GM23338 (cell line): ENCODE results near the gene COX4I1. TPM values are rescaled to one million over a fixed set of nuclear protein-coding genes. Genes with fewer than 3 reads are reported as not detected.
A peak's percentile ranks its signal among the peaks of the same experiment; 100 is the strongest.

Source experiments
- ATAC-seq: fragments of 200-7000 bp; cut with Tn5 transposase; 3 replicates; pipeline ENCODE4 v1.9.1; 2020
- DNase-seq: peaks from one replicate; pipeline ENCODE4 v3.0.0-alpha.2; 2015; ENCODE audit warnings: low spot score
- H2AFZ ChIP-seq: fragments of 200-600 bp; sonication (generic); 2 replicates; pipeline ENCODE4 v1.8.0; 2016; ENCODE audit warnings: antibody characterized with exemption, mild to moderate bottlenecking, moderate library complexity
- H3F3A ChIP-seq: fragments of 200-600 bp; sonication (generic); replicated peaks from 2 replicates; pipeline ENCODE4 v1.8.0; 2017; ENCODE audit warnings: antibody characterized with exemption, mixed run types, low read depth
- H3K27ac ChIP-seq: fragments of 200-600 bp; sonication (generic); 2 replicates; pipeline ENCODE4 v1.6.1; 2016; ENCODE audit warnings: low read depth
- H3K27me3 ChIP-seq: fragments of 200-600 bp; sonication (generic); 2 replicates; pipeline ENCODE4 v1.8.0; 2016; ENCODE audit warnings: mild to moderate bottlenecking, mixed run types, moderate library complexity; ENCODE audit not compliant: insufficient read depth
- H3K36me3 ChIP-seq: fragments of 200-600 bp; sonication (generic); 2 replicates; pipeline ENCODE4 v1.8.0; 2016; ENCODE audit warnings: mild to moderate bottlenecking; ENCODE audit not compliant: insufficient read depth
- H3K4me1 ChIP-seq: fragments of 200-600 bp; sonication (generic); 2 replicates; pipeline ENCODE4 v1.8.0; 2016; ENCODE audit warnings: mild to moderate bottlenecking, moderate library complexity; ENCODE audit not compliant: insufficient read depth
- H3K4me2 ChIP-seq: fragments of 200-600 bp; sonication (generic); 2 replicates; pipeline ENCODE4 v1.7.1; 2017; ENCODE audit warnings: mixed run types
- H3K4me3 ChIP-seq: fragments of 200-600 bp; sonication (generic); 2 replicates; pipeline ENCODE4 v1.6.1; 2016; ENCODE audit warnings: mixed run types
- H3K79me2 ChIP-seq: fragments of 200-600 bp; sonication (generic); replicated peaks from 2 replicates; pipeline ENCODE4 v1.8.0; 2017; ENCODE audit warnings: mild to moderate bottlenecking; ENCODE audit not compliant: insufficient read depth
- H3K9me2 ChIP-seq: fragments of 200-600 bp; sonication (generic); 2 replicates; pipeline ENCODE4 v1.8.0; 2017; ENCODE audit not compliant: insufficient read depth
- H4K20me1 ChIP-seq: fragments of 200-600 bp; sonication (generic); replicated peaks from 2 replicates; pipeline ENCODE4 v1.8.0; 2017; ENCODE audit warnings: mild to moderate bottlenecking; ENCODE audit not compliant: insufficient read depth
- H3K27ac Mint-ChIP-seq: 2 replicates; pipeline ENCODE4 v1.8.0; 2020; ENCODE audit warnings: inconsistent platforms, mild to moderate bottlenecking, moderate library complexity, mixed read lengths
- H3K27me3 Mint-ChIP-seq: 3 replicates; pipeline ENCODE4 v1.8.0; 2022; ENCODE audit warnings: low read depth, mild to moderate bottlenecking, moderate library complexity, mixed read lengths, inconsistent platforms; ENCODE audit not compliant: insufficient read depth, poor library complexity
- H3K36me3 Mint-ChIP-seq: 3 replicates; pipeline ENCODE4 v1.8.0; 2021; ENCODE audit warnings: low read depth, mild to moderate bottlenecking, inconsistent platforms, moderate library complexity, mixed read lengths
- H3K4me1 Mint-ChIP-seq: 3 replicates; pipeline ENCODE4 v1.8.0; 2020; ENCODE audit warnings: mild to moderate bottlenecking, inconsistent platforms, mixed read lengths
- H3K4me3 Mint-ChIP-seq: 3 replicates; pipeline ENCODE4 v1.8.0; 2021; ENCODE audit warnings: moderate library complexity, mild to moderate bottlenecking, inconsistent platforms, mixed read lengths
- H3K9me3 Mint-ChIP-seq: 3 replicates; pipeline ENCODE4 v1.8.0; 2020; ENCODE audit warnings: moderate library complexity, mild to moderate bottlenecking, inconsistent platforms, mixed read lengths
- CREB1 ChIP-seq: fragments of 250-450 bp; sonication (Bioruptor Pico); IDR thresholded peaks from 2 replicates; pipeline ENCODE4 v1.5.0; 2020; ENCODE audit warnings: low read depth, mild to moderate bottlenecking, moderate library complexity
- EZH2phosphoT487 ChIP-seq: fragments of 200-600 bp; sonication (generic); IDR thresholded peaks from one replicate; pipeline ENCODE4 v1.8.1; 2018; ENCODE audit warnings: antibody characterized with exemption; ENCODE audit not compliant: unreplicated experiment
- JUNB ChIP-seq: IDR thresholded peaks from one replicate; pipeline ENCODE4 v1.6.1; 2016; ENCODE audit warnings: antibody characterized with exemption; ENCODE audit not compliant: unreplicated experiment
- NANOG ChIP-seq: IDR thresholded peaks from 2 replicates; pipeline ENCODE4 v1.6.1; 2016; ENCODE audit warnings: antibody characterized with exemption, borderline replicate concordance
- ZNF331 ChIP-seq: fragments of 250-450 bp; sonication (Bioruptor Pico); IDR thresholded peaks from 2 replicates; pipeline ENCODE4 v1.5.0; 2020; ENCODE audit warnings: low read depth, mild to moderate bottlenecking, moderate library complexity
- polyA plus RNA-seq: library from polyadenylated mRNA; unstranded; fragments of >200 nt; fragmentation: Nextera tagmentation; extraction: Ambion mirVana; gene quantifications from 2 replicates; pipeline ENCODE4 v1.2.1, GENCODE V29; 2016
- total RNA-seq: library from RNA; depleted of rRNA; stranded (reverse); fragments of >200 nt; shearing (Covaris generic); gene quantifications from 2 replicates; pipeline ENCODE4 v1.2.3, GENCODE V29; 2014
- TF ChIP-seq, protein P1 (sequence below): fragments of 250-450 bp; sonication (Bioruptor Pico); IDR thresholded peaks from 2 replicates; pipeline ENCODE4 v1.5.0; 2020; ENCODE audit warnings: mild to moderate bottlenecking, moderate library complexity

Gene COX4I1
- total and polyA plus RNA-seq, 2 experiments from 2014 or later: 329 to 1,008 TPM

DNA sequence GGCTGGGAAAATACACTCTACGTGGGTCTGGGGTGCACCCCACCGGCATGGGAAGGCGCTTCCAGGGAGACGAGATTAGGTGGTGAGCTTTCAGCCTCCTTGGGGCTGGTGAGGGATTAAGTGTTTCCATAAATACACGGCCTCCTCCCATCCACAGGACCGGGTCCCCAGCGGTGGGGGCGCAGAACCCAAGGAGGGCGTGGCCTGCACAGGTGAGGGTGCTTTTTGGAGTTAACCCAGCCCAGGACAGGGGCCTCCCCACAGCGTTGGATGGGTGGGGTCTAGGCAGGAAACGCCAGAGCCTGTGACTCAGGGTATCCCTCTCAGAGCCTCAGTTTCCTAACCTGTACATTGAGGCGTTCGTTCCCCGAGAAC, 49.7 kb upstream of the COX4I1 start:
- ATAC-seq (peak; percentile 9), DNase-seq (no peak)
- peaks cover 27% of the 10 kb centered on the region for H3K27me3 ChIP-seq
- H3K79me2 ChIP-seq: 0 out of 2 replicates have a peak, but pooled peaks cover 3% of the 10 kb centered on the region
- H3K36me3 ChIP-seq: no peaks in the 10 kb centered on the region
- H3K4me1 ChIP-seq: peaks cover 49% of the 10 kb centered on the region
- H3K9me2 ChIP-seq: no peaks in the 10 kb centered on the region
- TF ChIP-seq JUNB (no peak), NANOG (no peak), CREB1 (no peak), EZH2phosphoT487 (no peak), ZNF331 (CRISPR knock-in tag) (no peak)
- TF ChIP-seq, protein P1, sequence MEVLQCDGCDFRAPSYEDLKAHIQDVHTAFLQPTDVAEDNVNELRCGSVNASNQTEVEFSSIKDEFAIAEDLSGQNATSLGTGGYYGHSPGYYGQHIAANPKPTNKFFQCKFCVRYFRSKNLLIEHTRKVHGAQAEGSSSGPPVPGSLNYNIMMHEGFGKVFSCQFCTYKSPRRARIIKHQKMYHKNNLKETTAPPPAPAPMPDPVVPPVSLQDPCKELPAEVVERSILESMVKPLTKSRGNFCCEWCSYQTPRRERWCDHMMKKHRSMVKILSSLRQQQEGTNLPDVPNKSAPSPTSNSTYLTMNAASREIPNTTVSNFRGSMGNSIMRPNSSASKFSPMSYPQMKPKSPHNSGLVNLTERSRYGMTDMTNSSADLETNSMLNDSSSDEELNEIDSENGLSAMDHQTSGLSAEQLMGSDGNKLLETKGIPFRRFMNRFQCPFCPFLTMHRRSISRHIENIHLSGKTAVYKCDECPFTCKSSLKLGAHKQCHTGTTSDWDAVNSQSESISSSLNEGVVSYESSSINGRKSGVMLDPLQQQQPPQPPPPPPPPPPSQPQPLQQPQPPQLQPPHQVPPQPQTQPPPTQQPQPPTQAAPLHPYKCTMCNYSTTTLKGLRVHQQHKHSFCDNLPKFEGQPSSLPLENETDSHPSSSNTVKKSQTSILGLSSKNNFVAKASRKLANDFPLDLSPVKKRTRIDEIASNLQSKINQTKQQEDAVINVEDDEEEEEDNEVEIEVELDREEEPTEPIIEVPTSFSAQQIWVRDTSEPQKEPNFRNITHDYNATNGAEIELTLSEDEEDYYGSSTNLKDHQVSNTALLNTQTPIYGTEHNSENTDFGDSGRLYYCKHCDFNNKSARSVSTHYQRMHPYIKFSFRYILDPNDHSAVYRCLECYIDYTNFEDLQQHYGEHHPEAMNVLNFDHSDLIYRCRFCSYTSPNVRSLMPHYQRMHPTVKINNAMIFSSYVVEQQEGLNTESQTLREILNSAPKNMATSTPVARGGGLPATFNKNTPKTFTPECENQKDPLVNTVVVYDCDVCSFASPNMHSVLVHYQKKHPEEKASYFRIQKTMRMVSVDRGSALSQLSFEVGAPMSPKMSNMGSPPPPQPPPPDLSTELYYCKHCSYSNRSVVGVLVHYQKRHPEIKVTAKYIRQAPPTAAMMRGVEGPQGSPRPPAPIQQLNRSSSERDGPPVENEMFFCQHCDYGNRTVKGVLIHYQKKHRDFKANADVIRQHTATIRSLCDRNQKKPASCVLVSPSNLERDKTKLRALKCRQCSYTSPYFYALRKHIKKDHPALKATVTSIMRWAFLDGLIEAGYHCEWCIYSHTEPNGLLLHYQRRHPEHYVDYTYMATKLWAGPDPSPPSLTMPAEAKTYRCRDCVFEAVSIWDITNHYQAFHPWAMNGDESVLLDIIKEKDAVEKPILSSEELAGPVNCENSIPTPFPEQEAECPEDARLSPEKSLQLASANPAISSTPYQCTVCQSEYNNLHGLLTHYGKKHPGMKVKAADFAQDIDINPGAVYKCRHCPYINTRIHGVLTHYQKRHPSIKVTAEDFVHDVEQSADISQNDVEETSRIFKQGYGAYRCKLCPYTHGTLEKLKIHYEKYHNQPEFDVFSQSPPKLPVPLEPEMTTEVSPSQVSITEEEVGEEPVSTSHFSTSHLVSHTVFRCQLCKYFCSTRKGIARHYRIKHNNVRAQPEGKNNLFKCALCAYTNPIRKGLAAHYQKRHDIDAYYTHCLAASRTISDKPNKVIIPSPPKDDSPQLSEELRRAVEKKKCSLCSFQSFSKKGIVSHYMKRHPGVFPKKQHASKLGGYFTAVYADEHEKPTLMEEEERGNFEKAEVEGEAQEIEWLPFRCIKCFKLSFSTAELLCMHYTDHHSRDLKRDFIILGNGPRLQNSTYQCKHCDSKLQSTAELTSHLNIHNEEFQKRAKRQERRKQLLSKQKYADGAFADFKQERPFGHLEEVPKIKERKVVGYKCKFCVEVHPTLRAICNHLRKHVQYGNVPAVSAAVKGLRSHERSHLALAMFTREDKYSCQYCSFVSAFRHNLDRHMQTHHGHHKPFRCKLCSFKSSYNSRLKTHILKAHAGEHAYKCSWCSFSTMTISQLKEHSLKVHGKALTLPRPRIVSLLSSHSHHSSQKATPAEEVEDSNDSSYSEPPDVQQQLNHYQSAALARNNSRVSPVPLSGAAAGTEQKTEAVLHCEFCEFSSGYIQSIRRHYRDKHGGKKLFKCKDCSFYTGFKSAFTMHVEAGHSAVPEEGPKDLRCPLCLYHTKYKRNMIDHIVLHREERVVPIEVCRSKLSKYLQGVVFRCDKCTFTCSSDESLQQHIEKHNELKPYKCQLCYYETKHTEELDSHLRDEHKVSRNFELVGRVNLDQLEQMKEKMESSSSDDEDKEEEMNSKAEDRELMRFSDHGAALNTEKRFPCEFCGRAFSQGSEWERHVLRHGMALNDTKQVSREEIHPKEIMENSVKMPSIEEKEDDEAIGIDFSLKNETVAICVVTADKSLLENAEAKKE (CRISPR knock-in tag): no peak
- H3K4me3 ChIP-seq: peak overlapping the region; percentile 87
- no peaks in the 10 kb centered on the region for H3K9me3 Mint-ChIP-seq
- peak overlapping the region; percentile 85 for H3K4me3 Mint-ChIP-seq
- H3K27ac ChIP-seq: no peak overlapping the region
- peaks cover 50% of the 10 kb centered on the region for H3K4me1 Mint-ChIP-seq
- peaks cover 3% of the 10 kb centered on the region; the same call in 1 of the 2 replicates for H3F3A ChIP-seq
- H3K27me3 Mint-ChIP-seq: peaks cover 41% of the 10 kb centered on the region
- H2AFZ ChIP-seq: peak overlapping the region; percentile 93
- no peak overlapping the region for H3K27ac Mint-ChIP-seq
- no peaks in the 10 kb centered on the region; the same call in 1 of the 2 replicates for H4K20me1 ChIP-seq
- H3K4me2 ChIP-seq: peak overlapping the region; percentile 95
- no peaks in the 10 kb centered on the region for H3K36me3 Mint-ChIP-seq
